Adrenal gland (tissue), 5 donors: ENCODE data around the gene INSM1.

Source experiments
- CTCF ChIP-seq, 6 experiments: fragments of 450-650 bp in 4 of 6; fragments of 200-600 bp in 2 of 6; sonication (generic) in 1 of 6; IDR thresholded peaks; 1 replicate in 5 of 6; 2 replicates in 1 of 6; pipeline versions ENCODE4 v1.5.1 to v1.8.0; 2016 to 2021; ENCODE audit warnings: antibody characterized with exemption in 6 of 6, mild to moderate bottlenecking in 2 of 6, moderate library complexity in 1 of 6
- POLR2A ChIP-seq, 2 donors: fragments of 450-650 bp; IDR thresholded peaks; one replicate each; pipeline ENCODE4 v1.6.1; 2017; ENCODE audit warnings: antibody characterized with exemption in 2 of 2, mild to moderate bottlenecking in 2 of 2, moderate library complexity in 1 of 2
- donor health status: DM: no; HTN: no; CAD: no.

DNA sequence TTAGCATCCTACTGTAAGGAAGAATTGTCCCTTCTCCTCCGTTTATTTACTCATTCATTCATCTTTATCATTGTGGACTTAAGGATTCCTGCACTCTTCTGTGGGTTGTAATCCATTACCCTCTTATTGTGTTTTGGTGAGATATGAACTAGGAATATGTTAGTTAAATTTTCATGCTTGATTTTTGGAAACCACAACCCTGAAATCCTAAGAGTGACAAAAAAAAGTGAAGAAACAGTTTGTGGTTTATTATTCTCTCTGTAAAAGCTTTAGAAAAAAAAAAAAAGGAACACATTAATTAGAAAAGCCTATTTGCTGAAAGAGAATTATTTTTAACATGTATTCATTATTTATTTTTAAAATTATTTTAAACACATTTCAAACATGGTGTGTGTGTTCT, 36.7 kb upstream of the INSM1 start:
- TF ChIP-seq CTCF (IDR thresholded peaks at IDR 0.05) (no peak), POLR2A (IDR thresholded peaks at IDR 0.05) (no peak)
